WTC11 (cell line): ENCODE results near the gene CD93. TPM values are rescaled to one million over a fixed set of nuclear protein-coding genes. Genes with fewer than 3 reads are reported as not detected.

Source experiments
- ATAC-seq: fragments of 200-7000 bp; cut with Tn5 transposase; 2 replicates; pipeline ENCODE4 v1.10.0; 2021; ENCODE audit warnings: mild to moderate bottlenecking, moderate library complexity
- CTCF ChIA-PET: fragments of 300-600 bp; sonication (Branson Sonifier 250); formaldehyde crosslinking; loops from one replicate; lab custom pipeline; 2021; ENCODE audit warnings: antibody characterized with exemption; lab: Charles Lee
- POLR2A ChIA-PET: fragments of 350-600 bp; sonication (Branson Sonifier 250); formaldehyde crosslinking; loops from one replicate; lab custom pipeline; 2021; ENCODE audit warnings: antibody characterized with exemption; lab: Charles Lee
- DNase-seq: peaks from one replicate; pipeline ENCODE4 v3.0.0; 2021; ENCODE audit warnings: low spot score
- H3K27ac Mint-ChIP-seq: 2 replicates; pipeline ENCODE4 v1.8.0; 2021; ENCODE audit warnings: mixed read lengths
- H3K27me3 Mint-ChIP-seq: 2 replicates; pipeline ENCODE4 v1.8.0; 2021; ENCODE audit warnings: low read depth, mild to moderate bottlenecking, moderate library complexity, mixed read lengths
- H3K36me3 Mint-ChIP-seq: 2 replicates; pipeline ENCODE4 v1.8.0; 2021; ENCODE audit warnings: mixed read lengths
- H3K4me1 Mint-ChIP-seq: 2 replicates; pipeline ENCODE4 v1.8.0; 2022; ENCODE audit warnings: mixed read lengths
- H3K4me3 Mint-ChIP-seq: 2 replicates; pipeline ENCODE4 v1.8.0; 2021; ENCODE audit warnings: mild to moderate bottlenecking, moderate library complexity, mixed read lengths
- H3K9me3 Mint-ChIP-seq: 2 replicates; pipeline ENCODE4 v1.8.0; 2021; ENCODE audit warnings: mixed read lengths
- CREM ChIP-seq: sonication (generic); formaldehyde crosslinking; IDR thresholded peaks from 2 replicates; pipeline ENCODE4 v1.8.1; 2022; ENCODE audit warnings: mild to moderate bottlenecking, missing genetic modification reagents, moderate library complexity
- ESRRA ChIP-seq: sonication (generic); formaldehyde crosslinking; IDR thresholded peaks from 2 replicates; pipeline ENCODE4 v1.8.1; 2022; ENCODE audit warnings: mild to moderate bottlenecking, missing genetic modification reagents, borderline replicate concordance
- FOXK1 ChIP-seq: sonication (generic); formaldehyde crosslinking; IDR thresholded peaks from 2 replicates; pipeline ENCODE4 v1.8.0; 2022; ENCODE audit warnings: mild to moderate bottlenecking, moderate library complexity, missing genetic modification reagents
- NFATC4 ChIP-seq: fragments of 250-450 bp; sonication (Bioruptor Pico); IDR thresholded peaks from 2 replicates; pipeline ENCODE4 v1.9.0; 2021; ENCODE audit warnings: mild to moderate bottlenecking
- NR1H2 ChIP-seq: sonication (generic); formaldehyde crosslinking; IDR thresholded peaks from 2 replicates; pipeline ENCODE4 v1.9.0; 2021; ENCODE audit warnings: mild to moderate bottlenecking, moderate library complexity, missing genetic modification reagents
- SOX15 ChIP-seq: fragments of 250-450 bp; sonication (Bioruptor Pico); IDR thresholded peaks from 2 replicates; pipeline ENCODE4 v1.9.0; 2021; ENCODE audit warnings: mild to moderate bottlenecking
- ZNF138 ChIP-seq: sonication (generic); formaldehyde crosslinking; conservative IDR thresholded peaks from 2 replicates; pipeline ENCODE4 v1.8.1; 2022; ENCODE audit warnings: mild to moderate bottlenecking, moderate library complexity, missing genetic modification reagents
- ZNF416 ChIP-seq: fragments of 250-450 bp; sonication (Bioruptor Pico); IDR thresholded peaks from 2 replicates; pipeline ENCODE4 v1.9.0; 2021; ENCODE audit warnings: mild to moderate bottlenecking, inconsistent platforms
- total RNA-seq: library from RNA; stranded (reverse); gene quantifications from 3 replicates; pipeline ENCODE4 v1.2.3, GENCODE V29; 2021
- TF ChIP-seq, protein P1 (sequence below): sonication (generic); formaldehyde crosslinking; IDR thresholded peaks from 2 replicates; pipeline ENCODE4 v1.8.0; 2022; ENCODE audit warnings: missing genetic modification reagents
- TF ChIP-seq, protein P2 (sequence below): sonication (generic); formaldehyde crosslinking; IDR thresholded peaks from 2 replicates; pipeline ENCODE4 v1.8.1; 2022; ENCODE audit warnings: mild to moderate bottlenecking, moderate library complexity, missing genetic modification reagents
- TF ChIP-seq, protein P3 (sequence below): sonication (generic); formaldehyde crosslinking; IDR thresholded peaks from 2 replicates; pipeline ENCODE4 v1.8.0; 2023; ENCODE audit warnings: missing genetic modification reagents
- TF ChIP-seq, protein P4 (sequence below): sonication (generic); formaldehyde crosslinking; IDR thresholded peaks from 2 replicates; pipeline ENCODE4 v1.8.1; 2022; ENCODE audit warnings: low read depth, missing genetic modification reagents, borderline replicate concordance
- TF ChIP-seq, protein P5 (sequence below): sonication (generic); formaldehyde crosslinking; conservative IDR thresholded peaks from 2 replicates; pipeline ENCODE4 v1.8.1; 2022; ENCODE audit warnings: mild to moderate bottlenecking, missing genetic modification reagents

CD93 gene
- total RNA-seq, 1 experiment from 2014 or later, result 0.09 TPM

DNA sequence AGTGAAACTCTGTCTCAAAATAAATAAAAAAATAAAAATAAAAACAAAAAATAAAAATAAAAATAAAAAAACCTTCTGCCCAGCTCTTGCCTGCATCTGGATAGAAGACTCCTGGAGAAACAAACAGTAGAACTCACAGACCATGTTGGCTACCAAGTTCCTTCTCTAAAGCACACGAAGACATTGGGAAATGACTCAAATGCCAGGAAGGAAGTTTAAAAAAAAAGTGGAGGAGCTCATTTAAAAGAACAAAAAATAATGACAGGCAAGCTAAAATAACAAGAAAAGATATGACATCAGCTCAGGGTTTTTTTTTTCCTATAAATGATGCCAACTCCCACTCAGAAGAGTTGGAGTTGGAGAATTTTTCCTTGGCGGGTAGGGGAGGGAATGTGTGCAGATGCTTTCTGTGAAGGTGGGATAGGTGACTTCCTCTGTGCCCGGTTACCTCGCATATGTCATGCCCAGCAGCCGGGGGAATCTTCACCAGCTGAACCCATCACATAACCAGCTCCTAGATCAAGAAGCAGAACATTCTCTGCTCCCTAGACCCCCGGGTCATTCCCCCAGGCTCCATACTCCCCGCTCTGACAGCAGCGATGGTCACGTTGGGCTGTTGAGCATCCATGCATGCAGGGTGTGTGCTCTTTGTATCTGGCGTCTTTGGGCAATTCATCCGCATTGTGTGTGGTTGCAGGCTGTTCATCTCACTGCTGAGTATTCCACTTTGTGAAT lies 17.3 kb upstream of the CD93 start (continued):
- TF ChIP-seq, protein P1, sequence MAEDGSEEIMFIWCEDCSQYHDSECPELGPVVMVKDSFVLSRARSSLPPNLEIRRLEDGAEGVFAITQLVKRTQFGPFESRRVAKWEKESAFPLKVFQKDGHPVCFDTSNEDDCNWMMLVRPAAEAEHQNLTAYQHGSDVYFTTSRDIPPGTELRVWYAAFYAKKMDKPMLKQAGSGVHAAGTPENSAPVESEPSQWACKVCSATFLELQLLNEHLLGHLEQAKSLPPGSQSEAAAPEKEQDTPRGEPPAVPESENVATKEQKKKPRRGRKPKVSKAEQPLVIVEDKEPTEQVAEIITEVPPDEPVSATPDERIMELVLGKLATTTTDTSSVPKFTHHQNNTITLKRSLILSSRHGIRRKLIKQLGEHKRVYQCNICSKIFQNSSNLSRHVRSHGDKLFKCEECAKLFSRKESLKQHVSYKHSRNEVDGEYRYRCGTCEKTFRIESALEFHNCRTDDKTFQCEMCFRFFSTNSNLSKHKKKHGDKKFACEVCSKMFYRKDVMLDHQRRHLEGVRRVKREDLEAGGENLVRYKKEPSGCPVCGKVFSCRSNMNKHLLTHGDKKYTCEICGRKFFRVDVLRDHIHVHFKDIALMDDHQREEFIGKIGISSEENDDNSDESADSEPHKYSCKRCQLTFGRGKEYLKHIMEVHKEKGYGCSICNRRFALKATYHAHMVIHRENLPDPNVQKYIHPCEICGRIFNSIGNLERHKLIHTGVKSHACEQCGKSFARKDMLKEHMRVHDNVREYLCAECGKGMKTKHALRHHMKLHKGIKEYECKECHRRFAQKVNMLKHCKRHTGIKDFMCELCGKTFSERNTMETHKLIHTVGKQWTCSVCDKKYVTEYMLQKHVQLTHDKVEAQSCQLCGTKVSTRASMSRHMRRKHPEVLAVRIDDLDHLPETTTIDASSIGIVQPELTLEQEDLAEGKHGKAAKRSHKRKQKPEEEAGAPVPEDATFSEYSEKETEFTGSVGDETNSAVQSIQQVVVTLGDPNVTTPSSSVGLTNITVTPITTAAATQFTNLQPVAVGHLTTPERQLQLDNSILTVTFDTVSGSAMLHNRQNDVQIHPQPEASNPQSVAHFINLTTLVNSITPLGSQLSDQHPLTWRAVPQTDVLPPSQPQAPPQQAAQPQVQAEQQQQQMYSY (CRISPR knock-in tag), result no peak
- TF ChIP-seq NFATC4 (CRISPR knock-in tag) (no peak), ZNF138 (CRISPR knock-in tag) (no peak), SOX15 (no peak)

DNA sequence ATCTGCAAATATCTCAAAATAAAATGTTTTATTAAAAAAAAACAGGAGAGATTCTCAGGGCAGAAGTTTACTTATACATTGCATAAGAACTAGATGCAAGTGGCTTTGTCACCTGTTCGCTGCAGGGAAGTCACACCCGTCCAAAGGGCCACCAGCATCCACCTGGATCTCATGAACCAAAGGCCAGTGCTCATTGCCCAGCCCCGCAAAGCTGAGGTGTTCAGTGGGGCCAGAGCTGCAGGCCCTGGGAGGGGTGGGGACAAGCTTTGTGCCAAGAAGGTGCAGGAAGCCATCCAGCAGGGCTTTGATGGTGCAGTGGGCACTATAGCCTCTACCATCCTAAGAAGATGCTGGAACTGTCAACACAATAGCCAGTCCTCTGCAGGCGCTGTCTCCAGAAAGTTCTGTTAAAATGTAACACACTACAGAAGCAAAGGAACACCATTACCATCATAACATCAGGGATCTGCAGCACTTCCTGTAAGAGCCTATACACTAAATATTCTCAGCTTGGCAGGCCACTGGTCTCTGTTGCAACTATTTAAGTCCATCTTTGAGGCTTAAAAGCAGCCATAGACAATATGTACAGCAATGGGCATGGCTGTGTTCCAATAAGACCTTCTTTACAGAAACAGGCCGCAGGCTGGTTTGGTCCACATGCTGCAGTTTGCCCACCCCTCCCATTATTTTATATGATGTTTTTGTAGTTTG lies 15.7 kb upstream of the CD93 start:
- TF ChIP-seq, protein P2, sequence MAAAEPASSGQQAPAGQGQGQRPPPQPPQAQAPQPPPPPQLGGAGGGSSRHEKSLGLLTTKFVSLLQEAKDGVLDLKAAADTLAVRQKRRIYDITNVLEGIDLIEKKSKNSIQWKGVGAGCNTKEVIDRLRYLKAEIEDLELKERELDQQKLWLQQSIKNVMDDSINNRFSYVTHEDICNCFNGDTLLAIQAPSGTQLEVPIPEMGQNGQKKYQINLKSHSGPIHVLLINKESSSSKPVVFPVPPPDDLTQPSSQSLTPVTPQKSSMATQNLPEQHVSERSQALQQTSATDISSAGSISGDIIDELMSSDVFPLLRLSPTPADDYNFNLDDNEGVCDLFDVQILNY (CRISPR knock-in tag), result no peak
- TF ChIP-seq, all 79 proteins: peak for 0
- CTCF ChIA-PET, result no interaction called here
- H3K4me3 Mint-ChIP-seq, result no peak overlapping the region
- no peaks in the 10 kb centered on the region for H3K36me3 Mint-ChIP-seq
- ATAC-seq (no peak), DNase-seq (no peak)
- POLR2A ChIA-PET, result no interaction called here
- H3K9me3 Mint-ChIP-seq, result no peaks in the 10 kb centered on the region
- H3K27ac Mint-ChIP-seq, result no peak overlapping the region
- H3K27me3 Mint-ChIP-seq, result no peaks in the 10 kb centered on the region; the same call in 1 of the 2 replicates
- no peaks in the 10 kb centered on the region for H3K4me1 Mint-ChIP-seq

DNA sequence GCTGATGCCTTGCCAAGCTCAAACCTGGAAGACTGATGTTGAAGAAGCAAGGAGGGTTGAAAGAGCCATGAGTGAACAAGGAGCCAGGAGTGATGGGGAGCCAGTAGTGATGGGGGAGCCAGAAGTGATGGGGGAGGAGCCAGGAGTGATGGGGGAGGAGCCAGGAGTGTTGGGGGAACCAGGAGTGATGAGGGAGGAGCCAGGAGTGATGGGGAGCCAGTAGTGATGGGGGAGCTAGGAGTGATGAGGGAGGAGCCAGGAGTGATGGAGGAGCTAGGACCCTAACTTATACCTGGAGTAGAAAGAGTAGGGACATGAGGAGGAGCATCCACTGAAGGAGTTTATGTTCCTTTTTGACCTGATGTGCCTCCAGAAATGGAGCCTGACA lies 14.6 kb upstream of the CD93 start:
- Mint-ChIP-seq H3K4me1 (no peaks in the 10 kb centered on the region), H3K9me3 (no peaks in the 10 kb centered on the region), H3K4me3 (no peak overlapping the region), H3K27me3 (no peaks in the 10 kb centered on the region; the same call in 1 of the 2 replicates), H3K36me3 (no peaks in the 10 kb centered on the region)
- CTCF ChIA-PET, result interaction anchor here (0.8 to 1.9 kb wide), 5 partner anchors 10 to 135 kb away, joined by 3 to 7 read pairs (median 3); no protein-coding TSS in a partner anchor
- no peak; the same call in 1 of the 2 replicates for ATAC-seq
- TF ChIP-seq, protein P3, sequence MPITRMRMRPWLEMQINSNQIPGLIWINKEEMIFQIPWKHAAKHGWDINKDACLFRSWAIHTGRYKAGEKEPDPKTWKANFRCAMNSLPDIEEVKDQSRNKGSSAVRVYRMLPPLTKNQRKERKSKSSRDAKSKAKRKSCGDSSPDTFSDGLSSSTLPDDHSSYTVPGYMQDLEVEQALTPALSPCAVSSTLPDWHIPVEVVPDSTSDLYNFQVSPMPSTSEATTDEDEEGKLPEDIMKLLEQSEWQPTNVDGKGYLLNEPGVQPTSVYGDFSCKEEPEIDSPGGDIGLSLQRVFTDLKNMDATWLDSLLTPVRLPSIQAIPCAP (CRISPR knock-in tag), result no peak
- TF ChIP-seq, protein P4, sequence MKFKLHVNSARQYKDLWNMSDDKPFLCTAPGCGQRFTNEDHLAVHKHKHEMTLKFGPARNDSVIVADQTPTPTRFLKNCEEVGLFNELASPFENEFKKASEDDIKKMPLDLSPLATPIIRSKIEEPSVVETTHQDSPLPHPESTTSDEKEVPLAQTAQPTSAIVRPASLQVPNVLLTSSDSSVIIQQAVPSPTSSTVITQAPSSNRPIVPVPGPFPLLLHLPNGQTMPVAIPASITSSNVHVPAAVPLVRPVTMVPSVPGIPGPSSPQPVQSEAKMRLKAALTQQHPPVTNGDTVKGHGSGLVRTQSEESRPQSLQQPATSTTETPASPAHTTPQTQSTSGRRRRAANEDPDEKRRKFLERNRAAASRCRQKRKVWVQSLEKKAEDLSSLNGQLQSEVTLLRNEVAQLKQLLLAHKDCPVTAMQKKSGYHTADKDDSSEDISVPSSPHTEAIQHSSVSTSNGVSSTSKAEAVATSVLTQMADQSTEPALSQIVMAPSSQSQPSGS (CRISPR knock-in tag), result no peak
- TF ChIP-seq, protein P2 (CRISPR knock-in tag), result no peak
- TF ChIP-seq, protein P5, sequence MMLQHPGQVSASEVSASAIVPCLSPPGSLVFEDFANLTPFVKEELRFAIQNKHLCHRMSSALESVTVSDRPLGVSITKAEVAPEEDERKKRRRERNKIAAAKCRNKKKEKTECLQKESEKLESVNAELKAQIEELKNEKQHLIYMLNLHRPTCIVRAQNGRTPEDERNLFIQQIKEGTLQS, result no peak
- TF ChIP-seq ZNF416 (CRISPR knock-in tag) (no peak), NR1H2 (CRISPR knock-in tag) (no peak), FOXK1 (CRISPR knock-in tag) (no peak), ESRRA (no peak), CREM (CRISPR knock-in tag) (no peak)
- TF ChIP-seq, protein P1 (CRISPR knock-in tag), result no peak
- TF ChIP-seq, all 79 proteins: peak for 0
- no peak overlapping the region for H3K27ac Mint-ChIP-seq
- DNase-seq, result no peak
- POLR2A ChIA-PET, result no interaction called here
